NT2/D1 (cell line): ENCODE measurements around the gene MTMR10.

Experiments used
- DNase-seq: peaks from one replicate; pipeline ENCODE4 v3.0.0-alpha.2; 2011; ENCODE audit warnings: low read depth, low spot score
- H3K27me3 ChIP-seq: 2 replicates; pipeline ENCODE4 v1.6.0; 2011; ENCODE audit warnings: mild to moderate bottlenecking; ENCODE audit not compliant: insufficient read length, insufficient read depth
- H3K36me3 ChIP-seq: 2 replicates; pipeline ENCODE4 v1.6.1; 2011; ENCODE audit warnings: mild to moderate bottlenecking, low read length, mixed read lengths; ENCODE audit not compliant: insufficient read depth, insufficient read length
- H3K4me1 ChIP-seq: 2 replicates; pipeline ENCODE4 v1.5.1; 2011; ENCODE audit not compliant: insufficient read depth, insufficient read length
- H3K4me3 ChIP-seq: 2 replicates; pipeline ENCODE4 v1.5.1; 2011; ENCODE audit warnings: low read depth; ENCODE audit not compliant: insufficient read length
- H3K9ac ChIP-seq: 2 replicates; pipeline ENCODE4 v1.6.0; 2011; ENCODE audit warnings: low read depth; ENCODE audit not compliant: insufficient read length
- H3K9me3 ChIP-seq: 2 replicates; pipeline ENCODE4 v1.5.1; 2011; ENCODE audit warnings: mild to moderate bottlenecking, low read length; ENCODE audit not compliant: insufficient read depth
- SUZ12 ChIP-seq: IDR thresholded peaks from 2 replicates; pipeline ENCODE4 v1.6.1; 2011; ENCODE audit not compliant: insufficient read length, insufficient read depth; ENCODE audit errors: extremely low read depth
- YY1 ChIP-seq: IDR thresholded peaks from 2 replicates; pipeline ENCODE4 v1.6.1; 2011; ENCODE audit not compliant: insufficient read length, insufficient read depth
- ZNF274 ChIP-seq: IDR thresholded peaks from 2 replicates; pipeline ENCODE4 v1.6.1; 2011; ENCODE audit warnings: mild to moderate bottlenecking, low read depth, low read length

The MTMR10 gene

DNA sequence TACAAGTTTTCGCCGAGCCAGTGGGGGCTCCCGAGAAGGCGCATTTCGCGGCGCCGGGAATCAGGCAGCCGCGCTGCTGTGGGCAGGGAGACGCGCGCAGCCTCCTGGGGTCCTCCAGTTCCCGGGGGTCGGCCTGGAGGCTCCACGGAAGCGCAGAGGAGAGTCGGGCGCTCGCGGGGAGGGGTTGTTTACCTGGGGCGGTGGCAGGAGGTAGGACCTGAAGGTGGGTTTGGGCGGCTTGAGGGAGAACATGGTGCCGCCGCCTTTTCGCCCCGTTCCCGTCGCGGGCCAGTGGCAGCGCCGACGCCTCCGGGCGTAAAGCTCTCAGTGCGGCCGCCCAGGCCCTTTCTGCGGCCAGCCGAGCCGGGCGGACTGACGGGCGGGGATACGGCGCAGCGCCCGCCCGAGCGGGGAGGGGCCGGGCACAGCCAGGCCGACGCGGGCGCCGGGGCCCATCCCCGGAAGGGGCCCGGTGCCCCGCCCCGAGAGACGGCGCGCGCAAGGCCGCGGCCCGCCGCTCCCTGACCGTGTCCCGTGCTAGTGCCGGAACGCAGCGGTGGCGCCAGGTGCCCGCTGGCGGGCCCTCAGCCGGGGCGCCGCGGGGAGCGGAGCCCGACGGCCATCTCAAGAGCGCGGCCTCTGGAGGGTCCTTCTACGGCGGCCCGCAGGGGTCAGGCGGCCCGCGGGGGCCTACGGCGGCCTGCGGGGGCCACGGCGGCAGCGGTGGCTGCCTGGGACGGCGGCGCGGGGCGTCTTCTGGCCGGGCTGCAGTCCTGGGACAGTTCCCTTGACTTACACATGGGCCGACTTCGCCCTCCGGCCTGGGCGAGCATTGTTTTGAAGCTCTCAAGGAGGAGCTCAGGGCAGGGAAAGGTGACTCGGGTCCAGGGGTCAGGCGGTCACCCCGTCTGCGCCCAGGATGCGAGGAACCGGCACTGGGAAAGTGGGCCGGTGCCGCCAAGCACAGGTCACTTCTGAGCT lies at the start of gene MTMR10:
Gene MTMR10 (minus strand): TSS at position 374 of the 981 bp plus-strand sequence. CDS start 122 bp downstream, at position 252.
- Histone ChIP-seq H3K9ac (peak within 1 kb of the TSS; percentile 94), H3K4me1 (no peaks in the 10 kb centered on the region), H3K4me3 (peak within 1 kb of the TSS; percentile 76), H3K9me3 (no peaks in the 10 kb centered on the region), H3K36me3 (peaks cover 7% of the 10 kb centered on the region), H3K27me3 (no peaks in the 10 kb centered on the region)
- TF ChIP-seq SUZ12 (no peak), ZNF274 (no peak), YY1 (no peak)
- peak; percentile 44 for DNase-seq

GRCh38 chr15:31040611-31041010 lies 49.2 kb upstream of the MTMR10 start:
- TF ChIP-seq SUZ12, result no peak
- TF ChIP-seq YY1, result no peak
- no peak for TF ChIP-seq ZNF274
- no peaks in the 10 kb centered on the region for H3K4me1 ChIP-seq
- H3K9ac ChIP-seq, result no peak overlapping the region
- H3K9me3 ChIP-seq, result no peaks in the 10 kb centered on the region
- H3K27me3 ChIP-seq, result no peaks in the 10 kb centered on the region
- no peak for DNase-seq
- no peak overlapping the region for H3K4me3 ChIP-seq
- H3K36me3 ChIP-seq, result no peaks in the 10 kb centered on the region

DNA sequence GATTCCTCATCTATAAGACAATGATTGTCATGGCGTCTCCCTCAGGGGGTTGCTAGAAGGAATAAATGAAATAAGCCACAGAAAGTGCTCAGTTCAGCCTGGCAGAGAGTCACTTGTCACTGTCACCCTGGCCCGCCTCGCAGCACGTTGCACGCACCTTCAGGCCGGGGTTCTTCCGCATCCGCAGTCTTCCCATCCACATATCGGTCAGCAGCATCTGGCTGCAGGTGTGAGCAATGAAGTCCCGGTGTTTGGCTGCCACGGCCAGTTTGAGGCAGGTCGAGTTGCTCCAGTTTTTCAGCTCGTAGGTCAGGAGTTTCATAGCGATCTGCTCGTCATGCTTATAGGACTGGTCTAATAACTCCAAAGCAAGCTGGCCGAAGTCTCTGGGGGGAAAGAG lies 48.5 kb upstream of the MTMR10 start:
- no peak for DNase-seq
- no peak for TF ChIP-seq SUZ12
- no peak for TF ChIP-seq YY1
- no peak for TF ChIP-seq ZNF274
- H3K27me3 ChIP-seq, result no peaks in the 10 kb centered on the region

DNA sequence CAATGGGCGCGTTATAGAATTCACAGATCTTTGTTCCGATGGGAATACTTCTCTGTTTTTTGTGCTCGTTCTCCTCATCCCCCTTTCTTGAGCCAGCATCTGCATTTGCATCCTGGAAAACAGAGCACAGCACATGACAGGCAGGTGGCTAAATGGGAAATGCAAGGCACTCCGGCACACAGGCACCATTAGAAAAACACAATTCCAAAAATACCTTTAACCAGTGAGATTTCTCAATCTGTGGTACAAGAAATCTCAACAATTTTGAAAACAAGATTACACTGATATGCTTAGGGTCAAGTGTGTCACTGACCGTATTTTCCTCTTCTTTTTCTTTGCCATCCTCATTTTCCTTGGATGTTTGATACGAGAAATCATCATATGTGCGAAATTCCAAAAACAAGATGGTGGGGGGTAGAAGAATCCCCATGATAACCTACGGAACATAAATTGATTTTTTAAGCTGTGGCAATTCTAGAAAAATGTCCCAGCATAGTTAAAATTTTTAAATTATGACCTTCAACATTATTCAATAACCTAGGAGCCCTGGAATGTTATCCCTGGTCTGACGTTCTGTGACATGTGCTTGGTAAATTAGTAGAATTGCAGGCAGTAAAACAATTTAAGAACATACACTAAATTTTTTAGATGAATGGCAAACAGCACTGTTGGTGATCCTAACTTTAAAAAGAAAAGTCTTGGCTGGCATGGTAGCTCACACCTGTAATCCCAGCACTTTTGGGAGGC lies 46.5 kb upstream of the MTMR10 start:
- H3K4me3 ChIP-seq, result no peak overlapping the region
- H3K27me3 ChIP-seq, result no peaks in the 10 kb centered on the region
- H3K9me3 ChIP-seq, result no peaks in the 10 kb centered on the region
- no peak overlapping the region for H3K9ac ChIP-seq
- H3K4me1 ChIP-seq, result no peaks in the 10 kb centered on the region
- TF ChIP-seq YY1 (no peak), SUZ12 (no peak), ZNF274 (no peak)
- no peaks in the 10 kb centered on the region for H3K36me3 ChIP-seq
- no peak for DNase-seq

More for the DNA sequence above, 48.5 kb upstream of the MTMR10 start:
- no peaks in the 10 kb centered on the region for H3K4me1 ChIP-seq
- H3K4me3 ChIP-seq, result no peak overlapping the region
- no peaks in the 10 kb centered on the region for H3K9me3 ChIP-seq
- H3K9ac ChIP-seq, result no peak overlapping the region
- no peaks in the 10 kb centered on the region for H3K36me3 ChIP-seq

DNA sequence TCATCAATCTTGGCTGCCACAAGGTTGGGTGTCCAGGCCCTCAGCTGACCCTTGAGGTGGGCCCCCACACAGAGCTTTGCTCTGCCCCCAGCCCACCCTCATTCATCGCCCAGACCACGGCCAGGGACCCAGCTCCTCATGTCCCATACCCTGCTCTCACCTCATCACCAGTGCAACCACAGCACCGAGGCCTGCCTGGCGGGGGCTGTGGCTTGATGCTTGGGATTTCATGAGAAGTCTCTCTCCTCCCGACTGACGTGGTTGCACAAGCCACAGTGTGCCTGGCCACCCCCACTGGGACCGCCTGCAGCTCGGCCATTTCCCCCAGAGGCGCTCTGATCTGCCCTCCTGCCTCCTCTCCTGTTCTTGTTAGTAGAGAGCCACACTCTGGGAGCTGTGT lies 45.4 kb upstream of the MTMR10 start:
- no peaks in the 10 kb centered on the region for H3K27me3 ChIP-seq
- no peak overlapping the region for H3K9ac ChIP-seq
- TF ChIP-seq YY1, result no peak
- no peak for TF ChIP-seq SUZ12
- no peak for TF ChIP-seq ZNF274
- H3K9me3 ChIP-seq, result no peaks in the 10 kb centered on the region
- no peaks in the 10 kb centered on the region for H3K4me1 ChIP-seq
- no peak overlapping the region for H3K4me3 ChIP-seq
- H3K36me3 ChIP-seq, result no peaks in the 10 kb centered on the region
- DNase-seq, result no peak

- H3K9me3 ChIP-seq, result no peaks in the 10 kb centered on the region
- TF ChIP-seq SUZ12, result no peak
- H3K9ac ChIP-seq, result no peak overlapping the region
- no peak overlapping the region for H3K4me3 ChIP-seq
- no peaks in the 10 kb centered on the region for H3K36me3 ChIP-seq
- no peaks in the 10 kb centered on the region for H3K27me3 ChIP-seq
- DNase-seq, result no peak
- no peaks in the 10 kb centered on the region for H3K4me1 ChIP-seq
Measured at GRCh38 chr15:31035610-31036009, 44.2 kb upstream of the MTMR10 start.

GRCh38 chr15:31034152-31034551 lies 42.7 kb upstream of the MTMR10 start:
- no peaks in the 10 kb centered on the region for H3K27me3 ChIP-seq
- TF ChIP-seq ZNF274, result no peak
- TF ChIP-seq YY1, result no peak
- TF ChIP-seq SUZ12, result no peak
- H3K4me1 ChIP-seq, result no peaks in the 10 kb centered on the region
- H3K9me3 ChIP-seq, result no peaks in the 10 kb centered on the region
- no peak overlapping the region for H3K4me3 ChIP-seq
- DNase-seq, result no peak
- H3K36me3 ChIP-seq, result no peaks in the 10 kb centered on the region
- no peak overlapping the region for H3K9ac ChIP-seq
